Measurements from ENCODE around the gene ZSCAN5C. TPM values are rescaled to one million over a fixed set of nuclear protein-coding genes. Genes with fewer than 3 reads are reported as not detected.

The ZSCAN5C gene
- total and polyA plus RNA-seq, 2 of the 8 experiments (the other 6 are each of a cell fraction or from before 2014, with no cell fraction given): not detected

DNA sequence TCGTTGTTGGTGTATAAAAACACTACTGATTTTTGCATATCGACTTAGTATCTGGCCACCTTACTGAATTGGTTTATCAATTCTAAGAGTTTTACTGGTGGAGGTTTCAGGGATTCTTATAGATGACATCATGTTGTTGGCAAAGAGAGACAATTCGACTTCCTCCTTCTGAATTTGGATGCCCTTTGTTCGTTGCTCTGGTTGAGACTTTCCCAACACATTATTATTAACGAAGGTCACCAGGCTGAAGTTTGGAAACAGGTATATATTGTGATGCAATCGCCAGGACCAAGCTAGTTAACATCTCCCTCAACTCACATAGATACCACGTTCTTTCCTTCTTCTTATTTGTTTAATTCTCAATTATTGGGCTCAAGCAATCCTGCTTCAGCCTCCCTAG lies 2.4 kb upstream of the ZSCAN5C start (continued):
- TF ChIP-seq, protein P1, sequence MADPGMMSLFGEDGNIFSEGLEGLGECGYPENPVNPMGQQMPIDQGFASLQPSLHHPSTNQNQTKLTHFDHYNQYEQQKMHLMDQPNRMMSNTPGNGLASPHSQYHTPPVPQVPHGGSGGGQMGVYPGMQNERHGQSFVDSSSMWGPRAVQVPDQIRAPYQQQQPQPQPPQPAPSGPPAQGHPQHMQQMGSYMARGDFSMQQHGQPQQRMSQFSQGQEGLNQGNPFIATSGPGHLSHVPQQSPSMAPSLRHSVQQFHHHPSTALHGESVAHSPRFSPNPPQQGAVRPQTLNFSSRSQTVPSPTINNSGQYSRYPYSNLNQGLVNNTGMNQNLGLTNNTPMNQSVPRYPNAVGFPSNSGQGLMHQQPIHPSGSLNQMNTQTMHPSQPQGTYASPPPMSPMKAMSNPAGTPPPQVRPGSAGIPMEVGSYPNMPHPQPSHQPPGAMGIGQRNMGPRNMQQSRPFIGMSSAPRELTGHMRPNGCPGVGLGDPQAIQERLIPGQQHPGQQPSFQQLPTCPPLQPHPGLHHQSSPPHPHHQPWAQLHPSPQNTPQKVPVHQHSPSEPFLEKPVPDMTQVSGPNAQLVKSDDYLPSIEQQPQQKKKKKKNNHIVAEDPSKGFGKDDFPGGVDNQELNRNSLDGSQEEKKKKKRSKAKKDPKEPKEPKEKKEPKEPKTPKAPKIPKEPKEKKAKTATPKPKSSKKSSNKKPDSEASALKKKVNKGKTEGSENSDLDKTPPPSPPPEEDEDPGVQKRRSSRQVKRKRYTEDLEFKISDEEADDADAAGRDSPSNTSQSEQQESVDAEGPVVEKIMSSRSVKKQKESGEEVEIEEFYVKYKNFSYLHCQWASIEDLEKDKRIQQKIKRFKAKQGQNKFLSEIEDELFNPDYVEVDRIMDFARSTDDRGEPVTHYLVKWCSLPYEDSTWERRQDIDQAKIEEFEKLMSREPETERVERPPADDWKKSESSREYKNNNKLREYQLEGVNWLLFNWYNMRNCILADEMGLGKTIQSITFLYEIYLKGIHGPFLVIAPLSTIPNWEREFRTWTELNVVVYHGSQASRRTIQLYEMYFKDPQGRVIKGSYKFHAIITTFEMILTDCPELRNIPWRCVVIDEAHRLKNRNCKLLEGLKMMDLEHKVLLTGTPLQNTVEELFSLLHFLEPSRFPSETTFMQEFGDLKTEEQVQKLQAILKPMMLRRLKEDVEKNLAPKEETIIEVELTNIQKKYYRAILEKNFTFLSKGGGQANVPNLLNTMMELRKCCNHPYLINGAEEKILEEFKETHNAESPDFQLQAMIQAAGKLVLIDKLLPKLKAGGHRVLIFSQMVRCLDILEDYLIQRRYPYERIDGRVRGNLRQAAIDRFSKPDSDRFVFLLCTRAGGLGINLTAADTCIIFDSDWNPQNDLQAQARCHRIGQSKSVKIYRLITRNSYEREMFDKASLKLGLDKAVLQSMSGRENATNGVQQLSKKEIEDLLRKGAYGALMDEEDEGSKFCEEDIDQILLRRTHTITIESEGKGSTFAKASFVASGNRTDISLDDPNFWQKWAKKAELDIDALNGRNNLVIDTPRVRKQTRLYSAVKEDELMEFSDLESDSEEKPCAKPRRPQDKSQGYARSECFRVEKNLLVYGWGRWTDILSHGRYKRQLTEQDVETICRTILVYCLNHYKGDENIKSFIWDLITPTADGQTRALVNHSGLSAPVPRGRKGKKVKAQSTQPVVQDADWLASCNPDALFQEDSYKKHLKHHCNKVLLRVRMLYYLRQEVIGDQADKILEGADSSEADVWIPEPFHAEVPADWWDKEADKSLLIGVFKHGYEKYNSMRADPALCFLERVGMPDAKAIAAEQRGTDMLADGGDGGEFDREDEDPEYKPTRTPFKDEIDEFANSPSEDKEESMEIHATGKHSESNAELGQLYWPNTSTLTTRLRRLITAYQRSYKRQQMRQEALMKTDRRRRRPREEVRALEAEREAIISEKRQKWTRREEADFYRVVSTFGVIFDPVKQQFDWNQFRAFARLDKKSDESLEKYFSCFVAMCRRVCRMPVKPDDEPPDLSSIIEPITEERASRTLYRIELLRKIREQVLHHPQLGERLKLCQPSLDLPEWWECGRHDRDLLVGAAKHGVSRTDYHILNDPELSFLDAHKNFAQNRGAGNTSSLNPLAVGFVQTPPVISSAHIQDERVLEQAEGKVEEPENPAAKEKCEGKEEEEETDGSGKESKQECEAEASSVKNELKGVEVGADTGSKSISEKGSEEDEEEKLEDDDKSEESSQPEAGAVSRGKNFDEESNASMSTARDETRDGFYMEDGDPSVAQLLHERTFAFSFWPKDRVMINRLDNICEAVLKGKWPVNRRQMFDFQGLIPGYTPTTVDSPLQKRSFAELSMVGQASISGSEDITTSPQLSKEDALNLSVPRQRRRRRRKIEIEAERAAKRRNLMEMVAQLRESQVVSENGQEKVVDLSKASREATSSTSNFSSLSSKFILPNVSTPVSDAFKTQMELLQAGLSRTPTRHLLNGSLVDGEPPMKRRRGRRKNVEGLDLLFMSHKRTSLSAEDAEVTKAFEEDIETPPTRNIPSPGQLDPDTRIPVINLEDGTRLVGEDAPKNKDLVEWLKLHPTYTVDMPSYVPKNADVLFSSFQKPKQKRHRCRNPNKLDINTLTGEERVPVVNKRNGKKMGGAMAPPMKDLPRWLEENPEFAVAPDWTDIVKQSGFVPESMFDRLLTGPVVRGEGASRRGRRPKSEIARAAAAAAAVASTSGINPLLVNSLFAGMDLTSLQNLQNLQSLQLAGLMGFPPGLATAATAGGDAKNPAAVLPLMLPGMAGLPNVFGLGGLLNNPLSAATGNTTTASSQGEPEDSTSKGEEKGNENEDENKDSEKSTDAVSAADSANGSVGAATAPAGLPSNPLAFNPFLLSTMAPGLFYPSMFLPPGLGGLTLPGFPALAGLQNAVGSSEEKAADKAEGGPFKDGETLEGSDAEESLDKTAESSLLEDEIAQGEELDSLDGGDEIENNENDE (IDR thresholded peaks at IDR 0.05; ENCODE audit: insufficient replicate concordance, low read length): no peak
- no peak for TF ChIP-seq NANOG (IDR thresholded peaks at IDR 0.05; ENCODE audit: insufficient read depth, low read depth, low read length, poor library complexity, severe bottlenecking)
- TF ChIP-seq BCL11A (IDR thresholded peaks at IDR 0.05; ENCODE audit: low read depth in 2 of 2, low read length in 2 of 2): no peak
- no peak for TF ChIP-seq ASH2L (IDR thresholded peaks at IDR 0.05; ENCODE audit: low read length)
- TF ChIP-seq RAD21 (IDR thresholded peaks at IDR 0.05 in 1 of 2, conservative IDR thresholded peaks at IDR 0.05 in 1 of 2; ENCODE audit: low read depth in 2 of 2, low read length in 2 of 2): no peak
- no peak for TF ChIP-seq ZNF274 (IDR thresholded peaks at IDR 0.05; ENCODE audit: borderline replicate concordance, extremely low read depth, low read length)
- no peak for TF ChIP-seq CBX5 (IDR thresholded peaks at IDR 0.05; ENCODE audit: low read depth, low read length)
- no peak for TF ChIP-seq TAF7 (optimal IDR thresholded peaks at IDR 0.05; ENCODE audit: borderline replicate concordance, low read depth, low read length)
- TF ChIP-seq KDM4A (IDR thresholded peaks at IDR 0.05; ENCODE audit: low read depth, low read length, severe bottlenecking): no peak
- no peak for TF ChIP-seq MAFK (IDR thresholded peaks at IDR 0.05; ENCODE audit: low read depth, low read length)
- no peak for TF ChIP-seq RNF2 (IDR thresholded peaks at IDR 0.05; ENCODE audit: borderline replicate concordance, low read depth, low read length, missing control alignments, poor library complexity, severe bottlenecking)

Measured in H1 (cell line).